ENCODE data around the gene TIE1. TPM values are rescaled to one million over a fixed set of nuclear protein-coding genes. Genes with fewer than 3 reads are reported as not detected.

Gene TIE1
- total and polyA plus RNA-seq, 9 of the 15 experiments (the other 6 are each of a cell fraction or from before 2014, with no cell fraction given): 0.07 to 0.49 (median 0.14) TPM; not detected in 4

DNA sequence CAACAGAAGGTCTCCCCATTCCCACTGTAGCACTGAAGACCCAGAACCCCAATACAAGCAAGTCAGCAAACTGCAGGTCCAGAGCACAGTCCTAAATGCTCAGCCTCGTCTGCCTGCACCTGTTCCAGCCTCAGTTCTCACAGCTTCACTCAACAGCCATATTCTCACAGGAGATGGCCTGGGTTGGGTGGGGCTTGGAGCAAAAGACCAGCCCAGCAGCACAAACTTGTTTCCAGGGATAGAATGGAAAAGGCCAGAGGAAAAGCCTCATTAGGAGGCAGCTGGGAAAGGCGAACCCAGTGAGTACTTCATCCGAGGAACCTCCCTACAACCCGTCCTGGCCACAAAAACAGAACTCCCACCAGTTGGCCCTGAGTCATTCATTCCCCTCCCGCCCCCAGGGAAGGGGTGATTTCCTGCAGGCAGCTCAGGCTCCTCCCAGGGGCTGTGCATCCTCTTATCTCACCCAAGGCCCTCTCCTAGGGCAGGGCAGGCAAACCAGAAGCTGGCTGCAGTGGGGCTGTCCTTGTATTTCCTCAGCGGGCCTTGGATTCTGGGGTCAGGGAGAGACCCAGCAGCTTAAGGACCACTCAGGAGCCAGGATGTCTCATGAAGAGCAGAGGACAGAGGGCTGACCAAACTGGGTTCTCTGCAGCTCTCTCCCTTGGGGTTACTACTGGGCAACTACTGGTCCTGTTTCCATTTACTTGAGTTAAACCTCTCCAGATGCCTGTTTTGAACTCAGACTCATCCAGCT lies 29.4 kb downstream of the TIE1 start (continued):
- TF ChIP-seq MEF2A (IDR thresholded peaks at IDR 0.05; ENCODE audit: control insufficient read depth, low read depth, low read length) (no peak), ZC3H11A (IDR thresholded peaks at IDR 0.05; ENCODE audit: low read depth, low read length) (no peak), ZNF184 (CRISPR knock-in tag; IDR thresholded peaks at IDR 0.05) (no peak), IRF2 (CRISPR knock-in tag; IDR thresholded peaks at IDR 0.05) (no peak), ZNF75A (CRISPR knock-in tag; IDR thresholded peaks at IDR 0.05) (no peak), MYBL2 (IDR thresholded peaks at IDR 0.05; ENCODE audit: low read depth) (no peak), MYBL2 (CRISPR knock-in tag; IDR thresholded peaks at IDR 0.05; ENCODE audit: borderline replicate concordance) (no peak), NELFE (IDR thresholded peaks at IDR 0.05; ENCODE audit: insufficient read depth, insufficient read length) (no peak), MCM3 (IDR thresholded peaks at IDR 0.05) (no peak), ETS2 (tag; IDR thresholded peaks at IDR 0.05; ENCODE audit: borderline replicate concordance, poor library complexity, severe bottlenecking) (no peak), ZBTB1 (CRISPR knock-in tag; IDR thresholded peaks at IDR 0.05; ENCODE audit: borderline replicate concordance, low read depth) (no peak), PTRF (tag; IDR thresholded peaks at IDR 0.05) (no peak), SNIP1 (IDR thresholded peaks at IDR 0.05; ENCODE audit: low read depth) (no peak), HDAC3 (IDR thresholded peaks at IDR 0.05; ENCODE audit: borderline replicate concordance, partially characterized antibody) (no peak), ZBED1 (IDR thresholded peaks at IDR 0.05) (no peak), MECOM (CRISPR knock-in tag; IDR thresholded peaks at IDR 0.05) (no peak), KLF1 (tag; IDR thresholded peaks at IDR 0.05) (no peak), FOXM1 (IDR thresholded peaks at IDR 0.05; ENCODE audit: low read depth) (no peak), FOXM1 (CRISPR knock-in tag; IDR thresholded peaks at IDR 0.05; ENCODE audit: low read depth) (no peak), POLR2H (tag; IDR thresholded peaks at IDR 0.05; ENCODE audit: low read depth) (no peak), POLR2B (IDR thresholded peaks at IDR 0.05; ENCODE audit: low read depth, partially characterized antibody) (peak; percentile 55), POLR3A (IDR thresholded peaks at IDR 0.05; ENCODE audit: borderline replicate concordance, extremely low read depth, insufficient read depth, insufficient read length) (no peak), RBFOX2 (IDR thresholded peaks at IDR 0.05; ENCODE audit: low read depth, low read length) (peak; percentile 74)
- TF ChIP-seq, protein P1, sequence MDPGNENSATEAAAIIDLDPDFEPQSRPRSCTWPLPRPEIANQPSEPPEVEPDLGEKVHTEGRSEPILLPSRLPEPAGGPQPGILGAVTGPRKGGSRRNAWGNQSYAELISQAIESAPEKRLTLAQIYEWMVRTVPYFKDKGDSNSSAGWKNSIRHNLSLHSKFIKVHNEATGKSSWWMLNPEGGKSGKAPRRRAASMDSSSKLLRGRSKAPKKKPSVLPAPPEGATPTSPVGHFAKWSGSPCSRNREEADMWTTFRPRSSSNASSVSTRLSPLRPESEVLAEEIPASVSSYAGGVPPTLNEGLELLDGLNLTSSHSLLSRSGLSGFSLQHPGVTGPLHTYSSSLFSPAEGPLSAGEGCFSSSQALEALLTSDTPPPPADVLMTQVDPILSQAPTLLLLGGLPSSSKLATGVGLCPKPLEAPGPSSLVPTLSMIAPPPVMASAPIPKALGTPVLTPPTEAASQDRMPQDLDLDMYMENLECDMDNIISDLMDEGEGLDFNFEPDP (CRISPR knock-in tag; IDR thresholded peaks at IDR 0.05): no peak
- TF ChIP-seq, protein P2, sequence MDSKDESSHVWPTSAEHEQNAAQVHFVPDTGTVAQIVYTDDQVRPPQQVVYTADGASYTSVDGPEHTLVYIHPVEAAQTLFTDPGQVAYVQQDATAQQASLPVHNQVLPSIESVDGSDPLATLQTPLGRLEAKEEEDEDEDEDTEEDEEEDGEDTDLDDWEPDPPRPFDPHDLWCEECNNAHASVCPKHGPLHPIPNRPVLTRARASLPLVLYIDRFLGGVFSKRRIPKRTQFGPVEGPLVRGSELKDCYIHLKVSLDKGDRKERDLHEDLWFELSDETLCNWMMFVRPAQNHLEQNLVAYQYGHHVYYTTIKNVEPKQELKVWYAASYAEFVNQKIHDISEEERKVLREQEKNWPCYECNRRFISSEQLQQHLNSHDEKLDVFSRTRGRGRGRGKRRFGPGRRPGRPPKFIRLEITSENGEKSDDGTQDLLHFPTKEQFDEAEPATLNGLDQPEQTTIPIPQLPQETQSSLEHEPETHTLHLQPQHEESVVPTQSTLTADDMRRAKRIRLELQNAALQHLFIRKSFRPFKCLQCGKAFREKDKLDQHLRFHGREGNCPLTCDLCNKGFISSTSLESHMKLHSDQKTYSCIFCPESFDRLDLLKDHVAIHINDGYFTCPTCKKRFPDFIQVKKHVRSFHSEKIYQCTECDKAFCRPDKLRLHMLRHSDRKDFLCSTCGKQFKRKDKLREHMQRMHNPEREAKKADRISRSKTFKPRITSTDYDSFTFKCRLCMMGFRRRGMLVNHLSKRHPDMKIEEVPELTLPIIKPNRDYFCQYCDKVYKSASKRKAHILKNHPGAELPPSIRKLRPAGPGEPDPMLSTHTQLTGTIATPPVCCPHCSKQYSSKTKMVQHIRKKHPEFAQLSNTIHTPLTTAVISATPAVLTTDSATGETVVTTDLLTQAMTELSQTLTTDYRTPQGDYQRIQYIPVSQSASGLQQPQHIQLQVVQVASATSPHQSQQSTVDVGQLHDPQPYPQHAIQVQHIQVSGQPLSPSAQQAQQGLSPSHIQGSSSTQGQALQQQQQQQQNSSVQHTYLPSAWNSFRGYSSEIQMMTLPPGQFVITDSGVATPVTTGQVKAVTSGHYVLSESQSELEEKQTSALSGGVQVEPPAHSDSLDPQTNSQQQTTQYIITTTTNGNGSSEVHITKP (IDR thresholded peaks at IDR 0.05; ENCODE audit: partially characterized antibody): peak; percentile 48
